ENCODE results near the gene ALDOB. TPM values are rescaled to one million over a fixed set of nuclear protein-coding genes. Genes with fewer than 3 reads are reported as not detected.

The ALDOB gene
- total and polyA plus RNA-seq, 2 of the 8 experiments (the other 6 are each of a cell fraction or from before 2014, with no cell fraction given): not detected

- TF ChIP-seq TCF12 (IDR thresholded peaks at IDR 0.05; ENCODE audit: low read depth, low read length): no peak
- TF ChIP-seq SIX5 (IDR thresholded peaks at IDR 0.05; ENCODE audit: low read depth, low read length): no peak
- TF ChIP-seq SUZ12 (IDR thresholded peaks at IDR 0.05; ENCODE audit: low read length): no peak
- TF ChIP-seq SP2 (IDR thresholded peaks at IDR 0.05; ENCODE audit: low read length): no peak
- no peak for TF ChIP-seq RFX5 (IDR thresholded peaks at IDR 0.05; ENCODE audit: borderline replicate concordance, low read depth, low read length)
- no peak for TF ChIP-seq POLR2A (IDR thresholded peaks at IDR 0.05; ENCODE audit: control extremely low read depth in 1 of 2, low read depth in 2 of 2, low read length in 2 of 2)
- TF ChIP-seq MAX (IDR thresholded peaks at IDR 0.05): no peak
Measured at GRCh38 chr9:101403516-101404285, 31.9 kb downstream of the ALDOB start (continued).
